Panc1 (cell line): Measurements from ENCODE around the gene ZNG1A. TPM values are rescaled to one million over a fixed set of nuclear protein-coding genes. Genes with fewer than 3 reads are reported as not detected.

Source experiments
- ATAC-seq: fragments of 200-7000 bp; cut with Tn5 transposase; 2 replicates; pipeline ENCODE4 v1.9.1; 2020; ENCODE audit warnings: mild to moderate bottlenecking, moderate library complexity
- BruUV-seq: library from RNA; stranded (reverse); fragments of 400-500 nt; replicated peaks from 2 replicates; lab custom pipeline; 2021; lab: Mats Ljungman, UMichigan
- CTCF ChIA-PET: fragments of 300-600 bp; sonication (Branson Sonifier 250); formaldehyde crosslinking; loops from one replicate; lab custom pipeline; 2022; ENCODE audit warnings: antibody characterized with exemption; lab: Charles Lee
- POLR2A ChIA-PET: fragments of 300-600 bp; sonication (Branson Sonifier 250); formaldehyde crosslinking; loops from one replicate; lab custom pipeline; 2022; ENCODE audit warnings: antibody characterized with exemption; lab: Charles Lee
- DNase-seq: peaks from one replicate; pipeline ENCODE4 v3.0.0-alpha.2; 2010; ENCODE audit warnings: low read depth, low spot score
- H3K27ac ChIP-seq: 2 replicates; pipeline ENCODE4 v1.5.1; 2011; ENCODE audit warnings: mild to moderate bottlenecking, low read length, inconsistent platforms
- H3K27me3 ChIP-seq: fragments of 200-500 bp; sonication (Bioruptor generic); 2 replicates; pipeline ENCODE4 v1.6.0; 2014; ENCODE audit warnings: low read length, inconsistent platforms; ENCODE audit not compliant: control insufficient read depth, insufficient read depth
- H3K36me3 ChIP-seq: fragments of 200-500 bp; sonication (Bioruptor generic); 2 replicates; pipeline ENCODE4 v1.5.1; 2014; ENCODE audit warnings: inconsistent platforms, mild to moderate bottlenecking, low read length, moderate library complexity; ENCODE audit not compliant: control insufficient read depth, insufficient read depth
- H3K4me1 ChIP-seq: 2 replicates; pipeline ENCODE4 v1.5.1; 2011; ENCODE audit warnings: inconsistent platforms, mild to moderate bottlenecking, low read length, moderate library complexity; ENCODE audit not compliant: control insufficient read depth, insufficient read depth
- H3K4me3 ChIP-seq, 2 experiments: 2 replicates each; pipeline ENCODE4 v1.5.1; 2011 to 2012; ENCODE audit warnings: low read depth in 2 of 2, low read length in 2 of 2, mild to moderate bottlenecking in 2 of 2, inconsistent platforms in 1 of 2, moderate library complexity in 1 of 2
- H3K9me3 ChIP-seq: fragments of 200-500 bp; sonication (Bioruptor generic); 2 replicates; pipeline ENCODE4 v1.5.1; 2014; ENCODE audit warnings: low read depth, mild to moderate bottlenecking, inconsistent platforms, low read length, moderate library complexity; ENCODE audit not compliant: control insufficient read depth, insufficient read depth
- CTCF ChIP-seq: fragments of 450-650 bp; IDR thresholded peaks from 2 replicates; pipeline ENCODE4 v1.5.1; 2017; ENCODE audit warnings: mild to moderate bottlenecking
- POLR2AphosphoS5 ChIP-seq: IDR thresholded peaks from 2 replicates; pipeline ENCODE4 v1.6.1; 2012; ENCODE audit warnings: mild to moderate bottlenecking, low read depth, low read length, moderate library complexity
- REST ChIP-seq, 2 experiments: IDR thresholded peaks; 2 replicates each; pipeline ENCODE4 v1.6.1; 2011 to 2012; ENCODE audit warnings: low read depth in 2 of 2, control low read depth in 1 of 2, low read length in 1 of 2, mild to moderate bottlenecking in 1 of 2, moderate library complexity in 1 of 2; ENCODE audit not compliant: insufficient read depth in 1 of 2
- SIN3A ChIP-seq: IDR thresholded peaks from 2 replicates; pipeline ENCODE4 v1.6.1; 2012; ENCODE audit warnings: low read depth, mild to moderate bottlenecking, low read length, moderate library complexity, borderline replicate concordance; ENCODE audit not compliant: insufficient read depth
- TCF7L2 ChIP-seq: IDR thresholded peaks from 2 replicates; pipeline ENCODE4 v1.6.1; 2011; ENCODE audit warnings: mild to moderate bottlenecking, low read depth, low read length, inconsistent platforms
- in situ Hi-C: cut with HindIII; loops from 2 replicates; pipeline ENCODE4 v1.10.0; 2016; ENCODE audit warnings: low sequenced_read_pairs, low pct_unique_long_range_greater_than_20kb
- intact Hi-C: fragments of 100-400 bp; cut with micrococcal nuclease; formaldehyde crosslinking; loops from one replicate; pipeline ENCODE4 v1.10.0; 2022; ENCODE audit not compliant: unreplicated experiment
- total RNA-seq: library from RNA; stranded (reverse); gene quantifications from one replicate; pipeline ENCODE4 v1.2.1, GENCODE V29; 2021; ENCODE audit not compliant: unreplicated experiment

ZNG1A gene
- total RNA-seq, 1 experiment from 2014 or later = 16.6 TPM

GRCh38 chr9:212297-212696, 33.4 kb upstream of the ZNG1A start:
- Histone ChIP-seq H3K4me1 (no peaks in the 10 kb centered on the region), H3K9me3 (no peaks in the 10 kb centered on the region), H3K36me3 (no peaks in the 10 kb centered on the region), H3K4me3 (no peak overlapping the region), H3K27me3 (peaks cover 2% of the 10 kb centered on the region; the same call in 1 of the 2 replicates), H3K27ac (no peak overlapping the region)
- no peak for ATAC-seq
- intact Hi-C loops (no loop called here), in situ Hi-C loops (no loop called here)
- ChIA-PET POLR2A (no interaction called here), CTCF (no interaction called here)
- DNase-seq = no peak
- BruUV-seq = no TSS peak
- TF ChIP-seq CTCF = no peak
- TF ChIP-seq POLR2AphosphoS5 = no peak
- TF ChIP-seq REST (IDR thresholded peaks at IDR 0.05; ENCODE audit: insufficient read depth in 1 of 2, low read depth in 2 of 2, low read length in 1 of 2) = no peak
- no peak for TF ChIP-seq SIN3A
- no peak for TF ChIP-seq TCF7L2

GRCh38 chr9:211557-211956, 32.7 kb upstream of the ZNG1A start:
- ChIA-PET CTCF (no interaction called here), POLR2A (no interaction called here)
- Histone ChIP-seq H3K27me3 (peaks cover 2% of the 10 kb centered on the region; the same call in 1 of the 2 replicates), H3K4me1 (no peaks in the 10 kb centered on the region), H3K4me3 (no peak overlapping the region), H3K9me3 (no peaks in the 10 kb centered on the region), H3K36me3 (no peaks in the 10 kb centered on the region), H3K27ac (no peak overlapping the region)
- in situ Hi-C loops = no loop called here
- DNase-seq = no peak
- no peak for TF ChIP-seq CTCF
- no peak for TF ChIP-seq SIN3A
- TF ChIP-seq TCF7L2 = no peak
- TF ChIP-seq POLR2AphosphoS5 = no peak
- no peak for TF ChIP-seq REST (IDR thresholded peaks at IDR 0.05; ENCODE audit: insufficient read depth in 1 of 2, low read depth in 2 of 2, low read length in 1 of 2)
- BruUV-seq = no TSS peak
- ATAC-seq = no peak
- intact Hi-C loops = no loop called here
